Activated CD8-positive, alpha-beta T cell treated with anti-CD3 and anti-CD28 coated beads for 36 hours (primary cell): ENCODE data around the gene PEF1. TPM values are rescaled to one million over a fixed set of nuclear protein-coding genes. Genes with fewer than 3 reads are reported as not detected.

Experiments used
- ATAC-seq: fragments of 200-7000 bp; cut with Tn5 transposase; one replicate; pipeline ENCODE4 v1.10.0; 2021; ENCODE audit warnings: mild to moderate bottlenecking, moderate library complexity
- CTCF ChIA-PET: fragments of 350-600 bp; sonication (Branson Sonifier 250); formaldehyde crosslinking; loops from one replicate; lab custom pipeline; 2021; ENCODE audit warnings: antibody characterized with exemption; lab: Charles Lee
- POLR2A ChIA-PET: fragments of 350-600 bp; sonication (Branson Sonifier 250); formaldehyde crosslinking; loops from one replicate; lab custom pipeline; 2021; ENCODE audit warnings: antibody characterized with exemption; lab: Charles Lee
- DNase-seq: peaks from one replicate; pipeline ENCODE4 v3.0.0-alpha.2; 2020
- H3K27ac Mint-ChIP-seq: one replicate; pipeline ENCODE4 v1.8.0; 2021; ENCODE audit warnings: mild to moderate bottlenecking, mixed read lengths
- H3K27me3 Mint-ChIP-seq: one replicate; pipeline ENCODE4 v1.8.0; 2021; ENCODE audit warnings: mixed read lengths
- H3K36me3 Mint-ChIP-seq: one replicate; pipeline ENCODE4 v1.8.0; 2021; ENCODE audit warnings: low read depth, mixed read lengths
- H3K4me1 Mint-ChIP-seq: one replicate; pipeline ENCODE4 v1.8.0; 2021; ENCODE audit warnings: low read depth, mixed read lengths
- H3K4me3 Mint-ChIP-seq: one replicate; pipeline ENCODE4 v1.8.0; 2021; ENCODE audit warnings: mild to moderate bottlenecking, moderate library complexity, mixed read lengths
- H3K9me3 Mint-ChIP-seq: one replicate; pipeline ENCODE4 v1.8.0; 2021; ENCODE audit warnings: mixed read lengths
- intact Hi-C: fragments of 100-400 bp; cut with micrococcal nuclease; formaldehyde crosslinking; loops from one replicate; pipeline ENCODE4 v1.10.0; 2022
- total RNA-seq, 2 experiments: library from RNA; stranded (reverse); gene quantifications; one replicate each; pipeline ENCODE4 v1.2.3, GENCODE V29; 2021
- TF ChIP-seq, protein P1 (sequence below): fragments of 200-600 bp; IDR thresholded peaks from one replicate; pipeline ENCODE4 v1.8.0; 2022; ENCODE audit warnings: antibody characterized with exemption, mild to moderate bottlenecking

Gene PEF1
- total RNA-seq, 2 experiments from 2014 or later = 58.1 to 61.9 TPM

DNA sequence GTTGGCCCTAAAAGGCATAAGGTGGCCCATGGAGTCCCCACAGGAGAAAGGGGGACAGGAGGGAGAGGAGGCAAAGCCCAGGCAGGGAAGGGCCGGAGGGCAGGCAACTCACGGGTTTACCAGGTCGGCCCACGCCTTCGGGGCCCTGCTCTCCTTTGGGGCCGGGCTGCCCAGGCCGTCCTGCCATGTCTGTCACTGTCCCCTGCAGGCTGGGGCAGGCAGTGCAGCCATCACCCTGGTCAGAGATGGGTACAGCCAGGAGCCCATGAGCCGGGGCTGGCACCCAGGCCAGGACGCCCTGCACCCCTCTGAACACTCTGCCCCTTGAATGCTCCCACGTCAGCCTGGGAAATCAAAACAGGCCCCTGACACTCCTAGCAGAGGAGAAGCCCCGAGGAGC is 39.3 kb upstream of the PEF1 start:
- DNase-seq (peak; percentile 27), ATAC-seq (peak; percentile 74)
- TF ChIP-seq, protein P1, sequence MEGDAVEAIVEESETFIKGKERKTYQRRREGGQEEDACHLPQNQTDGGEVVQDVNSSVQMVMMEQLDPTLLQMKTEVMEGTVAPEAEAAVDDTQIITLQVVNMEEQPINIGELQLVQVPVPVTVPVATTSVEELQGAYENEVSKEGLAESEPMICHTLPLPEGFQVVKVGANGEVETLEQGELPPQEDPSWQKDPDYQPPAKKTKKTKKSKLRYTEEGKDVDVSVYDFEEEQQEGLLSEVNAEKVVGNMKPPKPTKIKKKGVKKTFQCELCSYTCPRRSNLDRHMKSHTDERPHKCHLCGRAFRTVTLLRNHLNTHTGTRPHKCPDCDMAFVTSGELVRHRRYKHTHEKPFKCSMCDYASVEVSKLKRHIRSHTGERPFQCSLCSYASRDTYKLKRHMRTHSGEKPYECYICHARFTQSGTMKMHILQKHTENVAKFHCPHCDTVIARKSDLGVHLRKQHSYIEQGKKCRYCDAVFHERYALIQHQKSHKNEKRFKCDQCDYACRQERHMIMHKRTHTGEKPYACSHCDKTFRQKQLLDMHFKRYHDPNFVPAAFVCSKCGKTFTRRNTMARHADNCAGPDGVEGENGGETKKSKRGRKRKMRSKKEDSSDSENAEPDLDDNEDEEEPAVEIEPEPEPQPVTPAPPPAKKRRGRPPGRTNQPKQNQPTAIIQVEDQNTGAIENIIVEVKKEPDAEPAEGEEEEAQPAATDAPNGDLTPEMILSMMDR = peak; percentile 37
- intact Hi-C loops = no loop called here
- Mint-ChIP-seq H3K27ac (no peak overlapping the region), H3K4me1 (no peaks in the 10 kb centered on the region), H3K36me3 (no peaks in the 10 kb centered on the region), H3K4me3 (no peak overlapping the region), H3K9me3 (no peaks in the 10 kb centered on the region), H3K27me3 (peaks cover 13% of the 10 kb centered on the region)
- CTCF ChIA-PET = interaction anchor here (1.3 kb wide), 1 partner anchor 62 kb away, joined by 5 read pairs; no protein-coding TSS in a partner anchor
- POLR2A ChIA-PET = no interaction called here

GRCh38 chr1:31681415-31681814 is 36.7 kb upstream of the PEF1 start:
- no peaks in the 10 kb centered on the region for H3K4me1 Mint-ChIP-seq
- TF ChIP-seq, protein P1 = no peak
- ATAC-seq = no peak
- H3K27ac Mint-ChIP-seq = no peak overlapping the region
- DNase-seq = no peak
- peaks cover 13% of the 10 kb centered on the region for H3K27me3 Mint-ChIP-seq
- no peak overlapping the region for H3K4me3 Mint-ChIP-seq
- no peaks in the 10 kb centered on the region for H3K36me3 Mint-ChIP-seq
- H3K9me3 Mint-ChIP-seq = no peaks in the 10 kb centered on the region
- CTCF ChIA-PET = no interaction called here
- intact Hi-C loops = no loop called here
- POLR2A ChIA-PET = no interaction called here

GRCh38 chr1:31679676-31680230 is 35.1 kb upstream of the PEF1 start:
- POLR2A ChIA-PET = no interaction called here
- DNase-seq (no peak), ATAC-seq (no peak)
- intact Hi-C loops = no loop called here
- Mint-ChIP-seq H3K36me3 (no peaks in the 10 kb centered on the region), H3K4me1 (no peaks in the 10 kb centered on the region), H3K27ac (no peak overlapping the region), H3K9me3 (no peaks in the 10 kb centered on the region), H3K27me3 (peaks cover 3% of the 10 kb centered on the region), H3K4me3 (no peak overlapping the region)
- TF ChIP-seq, protein P1 = no peak
- CTCF ChIA-PET = interaction anchor here (1.3 to 1.7 kb wide), 2 partner anchors 9 to 109 kb away, joined by 3 to 7 read pairs; no protein-coding TSS in a partner anchor

DNA sequence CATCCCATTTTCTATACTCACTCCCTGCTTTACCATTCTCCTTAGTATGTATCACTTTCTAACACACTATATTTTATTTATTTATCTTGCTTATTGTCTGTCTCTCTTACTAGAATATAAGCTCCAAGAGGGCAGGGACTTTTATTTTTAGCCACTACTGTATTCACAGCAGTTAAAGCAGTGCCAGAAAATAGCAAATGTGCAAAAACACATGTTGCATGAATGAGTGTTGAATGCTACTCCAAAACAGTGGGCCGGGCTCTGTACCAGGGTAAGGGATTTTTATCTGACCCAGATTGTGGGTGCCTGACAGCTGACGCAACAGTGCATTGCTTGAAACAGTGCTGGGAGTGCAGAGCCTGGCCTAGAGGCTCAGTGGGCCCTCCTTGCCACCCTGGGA is 34.4 kb upstream of the PEF1 start:
- ATAC-seq = no peak
- intact Hi-C loops = no loop called here
- DNase-seq = no peak
- Mint-ChIP-seq H3K27me3 (peaks cover 2% of the 10 kb centered on the region), H3K27ac (no peak overlapping the region), H3K36me3 (no peaks in the 10 kb centered on the region), H3K4me1 (no peaks in the 10 kb centered on the region), H3K4me3 (no peak overlapping the region), H3K9me3 (no peaks in the 10 kb centered on the region)
- ChIA-PET POLR2A (no interaction called here), CTCF (interaction anchor here (0.9 to 1.7 kb wide), 4 partner anchors 10 to 110 kb away, joined by 3 to 7 read pairs (median 4); no protein-coding TSS in a partner anchor)
- TF ChIP-seq, protein P1 = no peak

GRCh38 chr1:31678681-31679080 is 34.0 kb upstream of the PEF1 start:
- POLR2A ChIA-PET = no interaction called here
- ATAC-seq = no peak
- Mint-ChIP-seq H3K27me3 (peaks cover 2% of the 10 kb centered on the region), H3K4me3 (no peak overlapping the region), H3K9me3 (no peaks in the 10 kb centered on the region), H3K36me3 (no peaks in the 10 kb centered on the region), H3K4me1 (no peaks in the 10 kb centered on the region), H3K27ac (no peak overlapping the region)
- intact Hi-C loops = no loop called here
- CTCF ChIA-PET = interaction anchor here (0.9 to 1.7 kb wide), 5 partner anchors 10 to 111 kb away, joined by 3 to 7 read pairs (median 3); no protein-coding TSS in a partner anchor
- TF ChIP-seq, protein P1 = no peak
- DNase-seq = no peak
